HK-2 (cell line): ENCODE data around the gene AIM2.
"Not testable (repeated sequence)": the region's sequence is repeated elsewhere in the genome, so short reads cannot be mapped to it uniquely, and the experiment has no call there.

Experiments used
- DNase-seq: peaks from one replicate; pipeline ENCODE4 v3.0.0-alpha.2; 2018; ENCODE audit not compliant: unreplicated experiment

Gene AIM2, protein sequence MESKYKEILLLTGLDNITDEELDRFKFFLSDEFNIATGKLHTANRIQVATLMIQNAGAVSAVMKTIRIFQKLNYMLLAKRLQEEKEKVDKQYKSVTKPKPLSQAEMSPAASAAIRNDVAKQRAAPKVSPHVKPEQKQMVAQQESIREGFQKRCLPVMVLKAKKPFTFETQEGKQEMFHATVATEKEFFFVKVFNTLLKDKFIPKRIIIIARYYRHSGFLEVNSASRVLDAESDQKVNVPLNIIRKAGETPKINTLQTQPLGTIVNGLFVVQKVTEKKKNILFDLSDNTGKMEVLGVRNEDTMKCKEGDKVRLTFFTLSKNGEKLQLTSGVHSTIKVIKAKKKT

DNA sequence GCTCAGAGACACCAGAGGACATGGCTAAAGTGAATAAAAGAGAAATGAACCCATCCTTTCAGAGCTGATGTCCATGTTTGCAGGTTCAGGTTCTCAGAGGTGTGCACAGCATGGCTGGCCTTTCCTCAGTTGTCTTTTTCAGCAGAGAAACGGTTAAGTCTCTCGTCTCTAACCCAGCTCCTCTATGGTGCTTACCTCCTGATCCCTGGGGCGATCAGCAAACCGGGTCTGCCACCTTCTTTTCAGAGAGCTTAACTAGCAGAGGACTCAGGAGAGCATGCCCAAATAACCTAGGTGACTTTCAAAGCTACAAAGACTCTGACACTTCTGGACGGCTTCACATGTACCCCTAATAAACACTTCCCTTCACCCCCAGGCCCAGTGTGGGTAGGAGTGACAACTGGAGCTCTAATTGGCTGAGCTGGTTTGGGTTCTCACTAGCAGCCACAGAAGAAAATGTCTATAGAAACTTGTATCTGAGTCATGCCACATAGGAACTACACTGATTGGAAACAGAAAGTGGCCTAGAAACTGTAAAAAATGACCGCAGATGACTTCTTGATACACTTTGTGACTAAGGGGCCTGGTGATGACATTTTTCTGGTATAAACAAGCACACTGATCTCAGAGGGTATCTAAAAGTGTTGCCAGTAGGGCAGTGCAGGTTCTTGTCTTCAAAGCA lies at the start of gene AIM2:
Gene AIM2, minus strand, starts transcription at position 329 of the 682 bp plus-strand sequence. CDS start 3,267 bp downstream, outside the sequence.
- no peak for DNase-seq

DNA sequence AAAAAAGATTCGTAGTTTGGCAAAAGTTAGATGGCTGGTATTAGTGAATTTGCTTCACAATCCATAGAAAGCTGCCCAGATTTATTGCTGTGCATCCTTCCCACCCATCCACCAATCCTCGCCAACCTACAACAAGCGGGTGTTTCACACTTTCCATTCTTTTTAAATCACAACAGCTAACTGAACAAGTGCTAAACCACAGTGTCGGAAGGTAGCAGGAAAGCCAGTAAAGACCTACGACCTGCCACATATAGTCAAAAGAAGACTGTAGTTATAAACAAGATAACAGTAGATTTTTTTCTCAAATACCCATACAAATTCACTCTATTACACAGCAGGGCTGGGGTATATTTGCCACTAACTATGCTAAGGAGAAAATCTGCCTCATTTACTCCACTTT lies 47.0 kb upstream of the AIM2 start:
- DNase-seq: no peak

DNA sequence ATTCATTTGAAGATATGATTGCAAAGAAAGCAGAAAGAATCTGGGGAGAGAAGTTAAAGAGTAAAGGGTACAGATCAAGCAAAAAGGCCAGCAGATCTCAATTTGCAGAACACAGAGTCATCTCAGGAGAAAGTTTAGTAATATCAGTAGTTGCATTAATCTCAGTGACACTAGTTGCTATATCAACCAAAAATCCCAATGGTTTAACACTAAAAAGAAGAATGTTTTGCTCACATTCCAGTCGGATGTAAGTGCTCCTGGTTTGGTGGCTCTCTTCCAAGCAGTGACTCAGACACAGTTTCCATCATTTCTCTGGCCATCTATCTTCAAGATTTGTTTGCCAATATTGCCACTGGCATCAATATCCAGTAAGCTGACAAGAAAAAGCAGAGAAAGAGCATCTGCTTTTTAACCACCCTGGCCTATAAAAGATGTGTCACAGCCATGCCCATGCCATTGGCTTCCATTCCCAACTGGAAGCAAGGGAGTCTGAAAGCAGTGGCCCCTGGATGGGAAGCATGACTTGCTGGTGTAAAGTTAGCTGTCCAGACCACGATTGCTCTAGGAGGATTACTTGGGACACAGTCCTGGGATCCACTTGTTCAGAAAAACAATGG lies 45.5 kb upstream of the AIM2 start:
- DNase-seq: no peak

DNA sequence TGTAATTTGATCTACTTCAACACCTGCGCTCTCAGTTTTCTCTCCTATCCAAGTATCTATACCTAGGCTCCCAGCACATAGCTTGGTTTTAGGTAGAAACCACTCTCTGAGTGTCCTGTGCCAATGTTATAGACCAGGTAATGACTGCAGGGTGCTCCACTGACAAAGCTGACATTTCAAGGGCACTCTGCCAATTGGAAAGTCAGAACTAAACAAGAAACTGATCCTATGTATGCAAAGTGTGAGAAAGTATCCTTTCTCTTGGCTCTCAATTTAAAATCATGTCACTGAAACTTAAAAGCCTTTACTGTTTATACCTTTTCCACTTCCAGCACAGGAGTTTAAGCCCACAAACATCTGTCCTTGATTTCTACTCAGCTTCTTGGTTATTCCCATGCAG lies 45.0 kb upstream of the AIM2 start:
- DNase-seq: no peak

DNA sequence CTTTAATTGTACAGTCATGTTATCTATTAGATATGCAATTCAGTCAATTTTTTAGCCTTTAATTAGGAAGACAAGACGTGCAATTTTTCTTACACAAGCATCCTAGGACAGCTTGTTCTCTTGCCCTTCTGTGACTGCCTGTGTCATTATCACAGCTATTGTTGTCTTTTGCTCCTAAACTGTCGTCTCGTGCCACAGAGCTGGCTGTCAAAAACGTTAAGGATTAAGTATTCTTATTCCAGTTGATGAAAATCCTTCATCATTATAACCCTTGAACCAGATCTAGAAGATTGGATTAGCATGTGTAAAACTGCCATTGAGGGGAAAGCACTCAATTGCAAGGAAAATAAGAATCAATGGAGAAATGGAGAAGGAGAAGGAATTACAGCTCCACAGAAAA lies 43.8 kb upstream of the AIM2 start:
- no peak for DNase-seq

DNA sequence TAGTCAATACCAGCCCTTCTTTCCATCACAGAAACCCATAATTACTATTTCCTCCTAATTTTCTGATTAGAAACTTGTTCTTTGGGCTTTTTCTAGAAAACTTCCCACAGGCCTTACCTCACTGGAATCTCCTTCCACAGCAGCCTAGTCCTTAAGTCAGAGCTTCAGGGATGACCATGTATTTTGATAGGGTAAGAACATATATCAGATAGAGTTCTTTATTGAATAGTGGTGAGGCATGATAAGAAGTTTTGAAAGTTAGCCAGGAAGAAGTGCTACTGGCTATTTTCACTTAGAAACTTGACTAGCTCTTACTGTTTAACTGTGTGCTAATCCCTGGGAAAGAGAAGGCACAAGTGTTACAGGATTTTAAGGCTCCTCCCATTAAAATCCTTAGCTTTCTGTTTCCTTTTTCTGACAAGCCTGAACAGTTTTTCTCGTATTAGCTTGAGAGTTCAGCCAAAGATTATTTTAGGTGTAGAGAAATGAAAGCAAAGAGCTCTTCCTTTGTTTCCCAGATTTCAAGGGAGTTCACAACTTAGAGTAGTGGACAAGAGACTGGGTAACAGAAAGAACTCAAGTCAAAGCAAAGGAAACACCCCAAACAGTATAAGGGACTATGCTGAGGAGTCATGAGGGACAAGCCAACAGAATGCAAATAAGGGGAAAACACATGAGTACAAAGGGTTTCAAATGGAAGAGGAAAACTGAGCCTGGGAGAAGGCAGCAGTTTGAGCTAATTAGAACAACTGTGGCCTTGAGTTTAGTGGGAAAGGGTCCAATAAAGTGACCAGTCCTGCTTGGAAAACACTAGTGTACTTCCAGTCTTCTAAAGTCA lies 37.2 kb upstream of the AIM2 start:
- no peak for DNase-seq

DNA sequence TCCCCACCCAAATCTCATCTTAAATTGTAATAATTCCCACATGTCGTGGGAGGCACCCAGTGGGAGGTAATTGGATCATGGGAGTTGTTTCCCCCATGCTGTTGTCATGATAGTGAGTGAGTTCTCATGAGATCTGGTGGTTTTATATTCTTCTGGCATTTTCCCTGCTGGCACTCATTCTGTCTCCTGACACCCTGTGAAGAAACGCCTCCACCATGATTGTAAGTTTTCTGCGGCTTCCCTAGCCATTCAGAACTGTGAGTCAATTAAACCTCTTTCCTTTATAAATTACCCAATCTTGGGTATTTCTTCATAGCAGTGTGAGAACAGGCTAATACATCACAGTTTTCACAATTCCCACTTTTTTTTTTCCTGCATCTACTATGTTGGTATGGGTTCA lies 26.5 kb upstream of the AIM2 start:
- not testable (repeated sequence) for DNase-seq

DNA sequence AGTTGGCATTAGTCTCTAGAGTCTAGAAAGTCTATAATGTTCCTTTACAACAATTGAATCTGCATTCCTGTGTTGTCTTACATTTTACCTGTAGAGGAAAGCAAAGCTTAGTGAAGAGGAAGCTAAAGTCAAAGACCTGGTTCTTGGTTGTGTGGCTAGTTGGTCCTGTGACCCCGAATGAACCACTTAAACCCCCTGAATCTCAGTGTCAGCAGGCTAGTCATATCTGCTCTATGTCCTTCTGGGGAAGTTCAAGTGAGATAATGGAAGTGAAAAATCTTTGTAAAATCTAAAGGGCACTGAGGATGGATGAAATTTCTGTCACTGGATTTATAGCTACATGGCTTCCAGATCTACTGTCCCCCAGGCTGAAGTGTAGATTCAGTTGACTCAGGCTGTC lies 24.0 kb upstream of the AIM2 start:
- no peak for DNase-seq

DNA sequence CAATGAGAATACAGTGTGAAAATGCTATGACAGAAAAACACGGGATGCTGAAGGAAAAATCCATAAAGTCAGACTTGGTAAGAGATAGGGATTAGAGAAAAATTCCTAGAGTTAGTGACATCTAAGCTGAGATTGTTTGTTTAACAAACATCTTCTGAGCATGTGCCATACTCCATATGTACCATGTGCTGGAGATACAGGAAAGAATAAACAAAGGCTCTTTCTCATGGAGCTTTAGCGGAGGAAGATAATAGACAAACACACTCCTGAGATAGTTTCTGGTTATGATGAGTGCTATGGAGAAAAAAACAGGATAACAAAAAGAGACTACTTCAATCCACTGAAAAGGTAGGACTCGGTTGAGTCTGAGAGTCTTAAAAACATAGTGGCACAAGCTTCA lies 22.0 kb upstream of the AIM2 start:
- DNase-seq: no peak

DNA sequence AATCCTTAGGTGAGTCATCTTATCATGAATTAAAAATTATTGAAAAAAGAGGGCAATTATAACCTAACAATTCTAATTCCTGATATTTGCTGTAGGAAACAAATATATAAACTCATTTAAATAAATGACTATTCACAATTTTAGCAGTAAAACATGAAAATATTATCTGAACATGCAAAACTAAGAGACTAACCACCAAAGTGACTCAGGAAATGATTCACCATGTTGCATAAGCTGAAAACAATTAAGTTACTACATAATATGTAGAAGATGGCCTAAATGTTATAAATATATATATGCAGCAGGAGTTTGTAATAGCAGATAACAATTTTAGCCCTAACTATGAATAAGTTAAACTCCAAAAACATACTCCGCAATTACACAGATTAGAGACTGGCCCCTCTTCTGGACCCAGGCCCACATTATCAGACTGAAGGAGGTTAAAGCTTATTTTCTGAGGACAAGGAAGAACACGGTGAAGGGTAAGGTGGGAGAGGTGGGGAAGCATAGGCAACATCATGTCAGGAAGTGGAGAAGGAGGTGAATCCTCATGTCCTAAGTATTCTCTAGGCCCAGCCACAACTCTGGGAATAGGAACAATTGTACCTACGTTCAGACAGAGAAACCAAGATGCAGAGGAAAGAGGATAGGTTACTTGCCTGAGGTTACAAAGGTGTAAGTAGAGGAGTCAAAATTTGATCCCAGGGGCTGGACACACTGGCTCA lies 15.6 kb upstream of the AIM2 start:
- DNase-seq: no peak

DNA sequence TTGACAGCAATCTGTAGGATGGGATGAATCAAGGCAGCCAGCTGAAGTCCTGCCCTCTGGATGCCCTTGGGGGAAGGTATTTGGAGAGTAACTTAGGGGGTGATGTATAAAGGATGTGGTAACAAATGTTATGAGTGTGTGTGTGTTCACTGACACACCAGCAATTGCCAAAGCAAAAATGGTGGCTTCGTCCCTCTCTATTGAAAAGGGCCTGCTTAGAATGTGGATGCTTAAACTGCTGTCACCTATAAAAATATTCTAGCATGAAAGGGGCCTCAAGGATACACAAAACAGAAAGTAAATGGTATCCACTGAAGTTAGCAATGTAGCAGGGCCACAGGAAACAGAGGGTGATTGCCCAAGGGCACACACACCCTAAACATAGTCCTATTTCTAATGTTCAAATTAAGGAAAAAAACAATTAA lies 15.1 kb upstream of the AIM2 start:
- no peak for DNase-seq

DNA sequence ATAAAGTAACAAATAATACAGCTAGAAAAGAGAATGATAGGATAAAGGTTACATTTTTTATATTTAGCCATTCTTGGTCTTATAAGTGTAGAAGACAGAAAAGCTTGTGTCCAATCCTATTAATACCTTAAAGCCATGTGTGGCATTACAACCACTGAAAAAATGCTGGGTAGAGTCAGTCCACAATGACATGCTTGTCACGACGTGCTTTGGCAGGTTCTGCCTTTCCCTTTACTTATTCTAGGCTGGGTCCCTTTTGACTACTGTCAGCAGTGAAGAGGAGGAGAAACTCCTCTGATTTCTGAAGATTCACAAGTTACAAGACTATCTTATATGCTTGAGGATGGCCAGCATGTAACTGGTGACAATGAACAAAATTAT lies 14.6 kb upstream of the AIM2 start:
- no peak for DNase-seq

DNA sequence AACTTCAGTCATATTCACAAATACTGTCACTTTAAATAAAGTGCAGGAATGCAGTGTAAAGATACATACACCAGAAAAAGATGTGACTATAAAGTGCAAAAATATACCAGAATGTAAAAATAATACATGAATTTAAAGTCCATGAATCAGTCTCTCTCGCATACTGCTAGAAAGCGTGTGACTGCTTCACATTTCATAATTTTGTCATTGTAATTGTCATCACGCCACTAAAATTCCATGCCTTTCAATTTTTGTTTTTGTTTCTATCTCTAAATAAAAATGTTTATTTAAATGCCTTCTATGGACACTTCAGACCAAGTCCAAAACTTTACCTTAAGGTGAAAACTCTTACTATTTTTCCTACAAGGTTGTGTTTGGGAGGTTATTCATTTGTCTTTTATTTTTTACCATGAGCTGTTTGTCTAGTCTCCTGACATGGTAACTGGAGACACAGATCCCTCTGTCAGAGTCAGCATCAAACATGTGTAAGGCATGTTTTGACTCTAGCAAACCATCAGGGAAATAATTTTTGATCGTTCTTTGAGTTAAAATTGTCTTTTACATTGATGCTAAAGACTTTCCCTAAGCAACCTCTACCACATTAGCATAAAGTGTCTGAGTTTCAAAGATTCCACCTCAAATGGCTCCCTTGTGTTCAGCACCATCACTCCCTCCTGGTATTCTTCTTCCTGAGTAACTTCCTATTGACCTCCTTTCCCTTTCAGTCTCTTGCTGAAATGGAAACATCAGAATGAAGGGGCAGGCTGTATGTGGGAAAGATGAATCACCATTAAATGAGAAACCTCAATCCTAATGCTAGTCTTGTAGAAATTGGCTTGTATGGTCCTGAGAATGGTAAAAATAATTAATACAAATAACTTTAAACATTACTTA lies 14.0 kb upstream of the AIM2 start:
- no peak for DNase-seq

DNA sequence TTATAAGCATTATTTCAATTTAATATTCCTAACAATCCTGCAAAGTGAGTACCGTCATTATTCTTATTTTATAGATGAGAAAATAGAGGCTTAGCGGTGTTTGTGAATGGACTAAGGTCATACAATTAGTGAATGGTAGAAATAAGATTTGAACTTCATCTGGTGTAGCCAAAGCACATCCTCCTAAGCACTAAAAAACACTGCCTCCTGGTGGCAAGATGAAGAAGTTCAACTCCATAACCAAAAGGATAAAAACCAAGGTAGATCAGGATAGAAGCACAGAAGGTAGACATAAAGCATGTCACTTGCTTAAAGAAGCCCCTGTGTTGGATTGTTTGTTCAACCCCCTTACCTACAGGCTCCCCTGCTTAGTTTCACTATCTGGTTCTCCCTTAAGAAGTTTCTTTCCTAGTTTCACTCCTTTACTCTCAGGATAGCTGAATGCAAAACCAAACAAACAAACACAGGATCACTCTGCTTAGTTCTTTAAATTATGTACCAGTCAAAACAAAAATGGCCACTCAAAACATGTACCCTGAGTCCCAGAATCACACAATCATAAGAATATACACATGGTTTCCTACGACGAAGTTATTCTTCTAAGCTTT lies 12.7 kb upstream of the AIM2 start:
- no peak for DNase-seq

DNA sequence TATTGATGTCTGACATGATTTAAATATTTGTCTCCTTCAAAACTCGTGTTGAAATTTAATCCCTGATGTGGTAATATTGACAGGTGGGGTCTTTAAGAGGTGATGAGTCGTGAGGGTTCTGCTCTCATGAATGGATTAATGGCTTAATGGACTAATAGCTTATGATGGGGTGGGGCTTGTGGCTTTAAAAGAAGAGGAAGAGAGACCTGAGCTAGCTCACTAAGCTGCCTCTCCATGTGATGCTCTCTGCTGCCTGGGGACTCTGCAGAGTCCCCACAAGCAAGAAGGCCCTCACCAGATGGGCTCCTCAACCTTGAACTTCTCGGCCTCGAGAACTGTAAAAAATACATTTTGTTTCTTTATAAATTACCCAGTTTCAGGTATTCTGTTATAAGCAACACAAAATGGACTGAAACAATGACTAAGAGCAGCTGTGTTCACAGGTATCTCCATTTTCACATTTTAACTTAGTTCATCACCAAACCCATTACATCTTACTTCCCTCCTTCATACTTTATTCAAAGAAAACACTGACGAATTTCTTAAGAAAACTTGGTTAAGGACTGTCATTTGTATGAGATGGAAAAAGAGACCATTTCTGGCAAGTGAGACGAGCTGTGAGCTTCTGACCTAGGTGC lies 12.1 kb upstream of the AIM2 start:
- no peak for DNase-seq

DNA sequence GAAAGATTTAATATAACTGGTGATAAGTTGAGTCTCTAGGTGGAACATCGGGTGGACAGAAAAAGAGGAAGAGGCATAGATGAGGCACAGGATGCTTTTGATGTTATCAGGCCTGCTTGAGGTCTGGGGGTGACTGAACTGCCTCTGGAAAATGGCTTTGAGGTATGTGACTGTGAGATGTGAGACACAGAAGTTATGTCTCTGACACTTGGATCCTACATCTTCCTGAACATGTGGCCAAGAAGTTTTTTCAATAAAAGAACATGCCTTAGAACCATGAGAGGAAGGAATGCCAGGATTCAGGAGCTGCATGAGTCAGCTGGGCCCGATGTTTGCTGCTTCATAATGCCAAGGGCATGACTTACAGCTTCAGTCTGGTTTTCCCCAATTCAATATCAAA lies 11.5 kb upstream of the AIM2 start:
- DNase-seq: no peak

DNA sequence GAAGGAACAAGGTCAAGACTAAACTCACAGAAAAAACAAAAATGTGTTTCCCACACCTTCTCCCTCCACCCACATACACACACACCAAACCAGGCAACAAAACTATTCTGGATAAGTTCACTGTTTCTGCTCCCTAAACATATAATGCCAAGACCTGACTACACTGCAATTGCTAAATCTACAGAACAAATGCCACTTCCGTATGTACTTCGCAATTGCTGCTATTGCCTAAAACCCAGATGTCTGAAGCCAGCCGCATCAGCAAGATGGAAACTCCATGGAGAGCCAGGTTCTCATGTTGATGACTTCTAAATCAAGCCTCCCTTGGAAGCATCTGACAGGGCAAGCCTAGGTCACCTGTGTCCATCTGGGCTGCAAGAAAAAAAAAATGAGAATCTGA lies 8.3 kb upstream of the AIM2 start:
- no peak for DNase-seq

DNA sequence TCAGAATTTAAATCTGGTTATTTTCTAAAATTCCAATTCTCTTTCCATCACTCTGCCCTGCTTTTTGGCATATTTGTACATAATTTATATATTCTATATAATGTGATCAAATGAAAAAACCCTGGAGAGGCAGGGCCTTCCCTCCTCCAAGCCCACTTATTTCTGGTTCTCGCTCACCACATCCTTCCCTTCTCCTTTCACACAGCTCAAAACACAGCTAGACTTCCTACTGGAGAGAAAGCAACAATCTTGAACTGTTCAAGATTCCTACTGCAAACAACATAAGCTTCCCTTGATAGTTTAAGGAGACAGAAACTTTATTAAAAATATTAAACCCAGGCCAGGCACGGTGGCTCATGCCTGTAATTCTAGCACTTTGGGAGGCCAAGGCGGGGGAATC lies 7.6 kb upstream of the AIM2 start:
- DNase-seq: no peak

DNA sequence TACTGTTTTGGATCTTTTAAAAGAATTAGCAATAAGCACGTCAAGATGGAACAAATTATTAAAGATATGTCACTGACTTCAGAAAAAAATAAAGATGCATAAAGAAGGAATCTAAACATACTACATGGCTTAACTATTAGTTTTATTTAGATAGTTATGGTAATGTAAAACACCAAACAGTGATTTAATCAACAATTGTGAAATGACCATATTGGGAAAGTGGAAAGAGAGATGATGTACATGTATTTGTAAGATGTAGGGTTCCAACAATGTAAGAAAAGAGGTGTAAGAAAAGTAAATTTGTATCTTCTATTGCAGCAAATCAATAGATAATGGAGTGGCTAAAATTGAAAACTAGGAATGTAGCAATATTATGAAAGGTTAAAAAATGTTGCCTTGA lies 6.4 kb upstream of the AIM2 start:
- no peak for DNase-seq

DNA sequence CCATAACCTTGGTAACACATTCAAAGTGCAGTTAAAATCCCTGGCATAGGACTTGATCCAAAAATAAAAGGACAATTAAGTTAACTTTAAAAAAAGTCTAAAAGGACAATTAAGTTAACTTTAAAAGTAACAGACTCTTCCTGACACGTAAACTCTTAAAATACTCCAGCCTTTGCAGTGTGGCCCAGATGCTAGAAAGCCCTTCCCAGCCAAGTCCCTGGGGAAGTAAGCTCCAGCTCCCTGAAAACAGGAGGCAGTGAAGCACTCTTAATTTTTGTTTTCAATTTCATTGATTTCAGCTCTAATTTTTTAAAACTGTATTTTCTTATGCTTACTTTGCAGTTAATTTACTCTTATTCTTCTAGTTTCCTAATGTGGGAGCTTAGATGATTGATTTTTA lies 5.1 kb upstream of the AIM2 start:
- no peak for DNase-seq
